Fibroblast of pulmonary artery (primary cell): ENCODE results near the gene RFC1.
A peak's percentile ranks its signal among the peaks of the same experiment; 100 is the strongest.
"Not testable (repeated sequence)": the region's sequence is repeated elsewhere in the genome, so short reads cannot be mapped to it uniquely, and the experiment has no call there.

ENCODE experiments used
- DNase-seq: peaks from one replicate; pipeline ENCODE4 v3.0.0-alpha.2; 2010; ENCODE audit warnings: low read depth
- H3K4me3 ChIP-seq: replicated peaks from 2 replicates; pipeline ENCODE4 v1.5.1; 2011; ENCODE audit warnings: low read depth, mild to moderate bottlenecking, control low read depth, low read length, moderate library complexity
- CTCF ChIP-seq: IDR thresholded peaks from 2 replicates; pipeline ENCODE4 v1.5.1; 2011; ENCODE audit warnings: mild to moderate bottlenecking, control low read depth, low read length, inconsistent platforms; ENCODE audit errors: missing control alignments

RFC1 gene

GRCh38 chr4:39394706-39395105 is 28.5 kb upstream of the RFC1 start:
- H3K4me3 ChIP-seq, result no peak overlapping the region
- TF ChIP-seq CTCF, result no peak
- DNase-seq, result no peak

GRCh38 chr4:39390603-39391002 is 24.4 kb upstream of the RFC1 start:
- peak; percentile 36 for DNase-seq
- H3K4me3 ChIP-seq, result no peak overlapping the region
- TF ChIP-seq CTCF, result no peak

GRCh38 chr4:39384563-39384962 is 18.4 kb upstream of the RFC1 start:
- DNase-seq, result no peak
- no peak overlapping the region for H3K4me3 ChIP-seq
- TF ChIP-seq CTCF, result no peak

- DNase-seq, result no peak
- no peak overlapping the region for H3K4me3 ChIP-seq
- no peak for TF ChIP-seq CTCF
Measured at GRCh38 chr4:39383690-39384089, 17.5 kb upstream of the RFC1 start.

- no peak for DNase-seq
- no peak overlapping the region for H3K4me3 ChIP-seq
- no peak for TF ChIP-seq CTCF
Measured at GRCh38 chr4:39375478-39375877, 9.3 kb upstream of the RFC1 start.

GRCh38 chr4:39371209-39371608 is 5.0 kb upstream of the RFC1 start:
- DNase-seq, H3K4me3 ChIP-seq: not testable (repeated sequence)

GRCh38 chr4:39369301-39369700 is 3.1 kb upstream of the RFC1 start:
- no peak for DNase-seq
- no peak for TF ChIP-seq CTCF
- H3K4me3 ChIP-seq, result no peak overlapping the region

- no peak overlapping the region for H3K4me3 ChIP-seq
- TF ChIP-seq CTCF, result no peak
- DNase-seq, result no peak
Measured at GRCh38 chr4:39367166-39367565, 1.0 kb upstream of the RFC1 start.
